Endothelial cell of umbilical vein (primary cell): Measurements from ENCODE around the gene SLC35F2.

ENCODE experiments used
- EZH2 ChIP-seq: IDR thresholded peaks from 2 replicates; pipeline ENCODE4 v1.6.1; 2012; ENCODE audit warnings: borderline replicate concordance, low read depth, mild to moderate bottlenecking, moderate library complexity, low read length, inconsistent platforms; ENCODE audit not compliant: severe bottlenecking
- JUN ChIP-seq: IDR thresholded peaks from 2 replicates; pipeline ENCODE4 v1.6.1; 2011; ENCODE audit warnings: borderline replicate concordance, low read depth; ENCODE audit not compliant: insufficient read length, insufficient read depth
- MYC ChIP-seq: IDR thresholded peaks from one replicate; pipeline ENCODE4 v1.6.1; 2011; ENCODE audit warnings: mild to moderate bottlenecking, low read depth, low read length
- POLR2A ChIP-seq: IDR thresholded peaks from 2 replicates; pipeline ENCODE4 v1.6.1; 2012; ENCODE audit warnings: low read depth, mild to moderate bottlenecking, control low read depth, low read length
- TF ChIP-seq, protein P1 (sequence below), 2 donors: IDR thresholded peaks; 1 replicate in 1 of 2; 2 replicates in 1 of 2; pipeline ENCODE4 v1.5.1; 2011; ENCODE audit warnings: low read length in 2 of 2, mild to moderate bottlenecking in 2 of 2, moderate library complexity in 2 of 2, control low read depth in 1 of 2, inconsistent platforms in 1 of 2, low read depth in 1 of 2; ENCODE audit not compliant: insufficient read depth in 1 of 2; ENCODE audit errors: extremely low read depth in 1 of 2

DNA sequence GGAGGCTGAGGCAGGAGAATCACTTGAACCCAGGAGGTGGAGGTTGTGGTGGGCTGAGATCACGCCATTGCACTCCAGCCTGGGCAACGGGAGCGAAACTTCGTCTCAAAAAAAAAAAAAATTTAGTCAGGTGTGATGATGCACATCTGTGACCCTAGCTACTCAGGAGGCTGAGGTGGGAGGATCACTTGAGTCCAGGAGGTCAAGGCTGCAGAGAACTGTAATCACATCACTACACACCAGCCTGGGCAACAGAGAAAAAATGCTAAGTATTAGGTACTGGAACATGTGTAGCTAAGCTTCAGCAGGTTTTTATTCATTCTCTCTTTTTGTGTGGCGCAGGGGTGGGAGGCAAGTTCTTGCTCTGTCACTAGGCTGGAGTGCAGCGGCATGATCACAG lies 82.5 kb downstream of the SLC35F2 start:
- TF ChIP-seq, protein P1, sequence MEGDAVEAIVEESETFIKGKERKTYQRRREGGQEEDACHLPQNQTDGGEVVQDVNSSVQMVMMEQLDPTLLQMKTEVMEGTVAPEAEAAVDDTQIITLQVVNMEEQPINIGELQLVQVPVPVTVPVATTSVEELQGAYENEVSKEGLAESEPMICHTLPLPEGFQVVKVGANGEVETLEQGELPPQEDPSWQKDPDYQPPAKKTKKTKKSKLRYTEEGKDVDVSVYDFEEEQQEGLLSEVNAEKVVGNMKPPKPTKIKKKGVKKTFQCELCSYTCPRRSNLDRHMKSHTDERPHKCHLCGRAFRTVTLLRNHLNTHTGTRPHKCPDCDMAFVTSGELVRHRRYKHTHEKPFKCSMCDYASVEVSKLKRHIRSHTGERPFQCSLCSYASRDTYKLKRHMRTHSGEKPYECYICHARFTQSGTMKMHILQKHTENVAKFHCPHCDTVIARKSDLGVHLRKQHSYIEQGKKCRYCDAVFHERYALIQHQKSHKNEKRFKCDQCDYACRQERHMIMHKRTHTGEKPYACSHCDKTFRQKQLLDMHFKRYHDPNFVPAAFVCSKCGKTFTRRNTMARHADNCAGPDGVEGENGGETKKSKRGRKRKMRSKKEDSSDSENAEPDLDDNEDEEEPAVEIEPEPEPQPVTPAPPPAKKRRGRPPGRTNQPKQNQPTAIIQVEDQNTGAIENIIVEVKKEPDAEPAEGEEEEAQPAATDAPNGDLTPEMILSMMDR (IDR thresholded peaks at IDR 0.05; ENCODE audit: extremely low read depth in 1 of 2, insufficient read depth in 1 of 2, low read depth in 1 of 2, low read length in 2 of 2) = no peak
- TF ChIP-seq POLR2A = no peak
- no peak for TF ChIP-seq MYC
- no peak for TF ChIP-seq JUN
- no peak for TF ChIP-seq EZH2
